Mesendoderm (in vitro differentiated cells): ENCODE measurements around the gene SRGAP2B.
"Not testable (repeated sequence)": the region's sequence is repeated elsewhere in the genome, so short reads cannot be mapped to it uniquely, and the experiment has no call there.

Source experiments
- DNase-seq: peaks from one replicate; pipeline ENCODE4 v3.0.0; 2013
- H2AK5ac ChIP-seq: 2 replicates; pipeline ENCODE4 v1.6.1; 2013; ENCODE audit warnings: low read length, inconsistent platforms
- H2BK120ac ChIP-seq: 2 replicates; pipeline ENCODE4 v1.6.1; 2013; ENCODE audit warnings: low read depth, mild to moderate bottlenecking, low read length, moderate library complexity, mixed read lengths
- H2BK15ac ChIP-seq: replicated peaks from 2 replicates; pipeline ENCODE4 v1.6.1; 2013; ENCODE audit warnings: low read depth, mild to moderate bottlenecking, moderate library complexity
- H2BK5ac ChIP-seq: 2 replicates; pipeline ENCODE4 v1.6.1; 2013; ENCODE audit warnings: low read length, inconsistent platforms
- H3K18ac ChIP-seq: 2 replicates; pipeline ENCODE4 v1.6.1; 2013; ENCODE audit warnings: mild to moderate bottlenecking, low read length, mixed read lengths
- H3K23ac ChIP-seq: one replicate; pipeline ENCODE4 v1.6.1; 2013; ENCODE audit warnings: low read length
- H3K27ac ChIP-seq: 2 replicates; pipeline ENCODE4 v1.5.1; 2013; ENCODE audit warnings: low read depth, mild to moderate bottlenecking, inconsistent platforms, low read length, moderate library complexity
- H3K27me3 ChIP-seq: 2 replicates; pipeline ENCODE4 v1.6.1; 2013; ENCODE audit warnings: low read length, control low read depth, mild to moderate bottlenecking, inconsistent platforms; ENCODE audit not compliant: insufficient read depth, poor library complexity
- H3K36me3 ChIP-seq: 2 replicates; pipeline ENCODE4 v1.6.1; 2013; ENCODE audit warnings: low read length, inconsistent platforms; ENCODE audit not compliant: control insufficient read depth, insufficient read depth
- H3K4ac ChIP-seq: one replicate; pipeline ENCODE4 v1.6.1; 2013; ENCODE audit warnings: low read depth, mild to moderate bottlenecking, low read length, moderate library complexity
- H3K4me1 ChIP-seq: 2 replicates; pipeline ENCODE4 v1.6.1; 2013; ENCODE audit warnings: low read depth, low read length, inconsistent platforms; ENCODE audit not compliant: control insufficient read depth
- H3K4me2 ChIP-seq: 2 replicates; pipeline ENCODE4 v1.6.1; 2013; ENCODE audit warnings: low read length
- H3K4me3 ChIP-seq: 2 replicates; pipeline ENCODE4 v1.5.1; 2013; ENCODE audit warnings: mild to moderate bottlenecking, low read length
- H3K56ac ChIP-seq: one replicate; pipeline ENCODE4 v1.6.1; 2013; ENCODE audit warnings: low read length
- H3K79me1 ChIP-seq: 2 replicates; pipeline ENCODE4 v1.6.1; 2013; ENCODE audit warnings: low read length, inconsistent platforms
- H3K79me2 ChIP-seq: 2 replicates; pipeline ENCODE4 v1.6.1; 2013; ENCODE audit warnings: mild to moderate bottlenecking, low read length; ENCODE audit not compliant: control insufficient read depth, insufficient read depth
- H3K9ac ChIP-seq: 2 replicates; pipeline ENCODE4 v1.6.1; 2013; ENCODE audit warnings: low read length, inconsistent platforms
- H4K5ac ChIP-seq: one replicate; pipeline ENCODE4 v1.6.1; 2013; ENCODE audit warnings: low read length
- H4K8ac ChIP-seq: one replicate; pipeline ENCODE4 v1.6.1; 2013; ENCODE audit warnings: low read depth, mild to moderate bottlenecking, control low read depth, low read length, moderate library complexity
- WGBS: extraction: QIAGEN DNeasy Blood & Tissue Kit; methylation state at CpG from one replicate; pipeline ENCODE4 v1.1.7; 2013; ENCODE audit warnings: low lambda C conversion rate, missing lambda C conversion rate; ENCODE audit not compliant: insufficient coverage; ENCODE audit errors: extremely low coverage; 5-methylcytosine and 5-hydroxymethylcytosine counted together

The SRGAP2B gene

DNA sequence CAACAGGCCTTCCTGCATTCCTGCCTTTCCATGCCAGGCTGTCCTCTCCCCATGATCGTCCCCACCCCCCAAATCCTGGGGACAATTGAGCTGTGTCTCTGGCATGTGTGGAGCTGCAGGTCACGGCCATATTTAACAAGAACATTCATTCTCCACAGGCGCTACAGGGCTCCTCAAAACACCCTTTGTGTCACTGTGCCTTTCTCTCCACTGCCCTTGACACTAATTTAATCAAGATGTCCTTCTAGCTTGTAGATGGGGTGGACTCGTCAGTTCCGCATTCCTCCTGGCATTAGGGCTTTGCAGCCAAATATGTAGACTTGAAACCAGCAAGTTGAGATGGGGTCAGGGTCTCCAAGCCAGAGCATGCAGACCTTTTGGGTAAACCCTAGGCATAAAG lies 163.0 kb downstream of the SRGAP2B start:
- H3K4me2 ChIP-seq, H3K4me1 ChIP-seq, H3K9ac ChIP-seq, H3K23ac ChIP-seq, H3K27me3 ChIP-seq, DNase-seq, H3K79me1 ChIP-seq, H3K79me2 ChIP-seq, H2BK15ac ChIP-seq, H2AK5ac ChIP-seq, H3K4ac ChIP-seq, H3K18ac ChIP-seq, H4K5ac ChIP-seq, H2BK5ac ChIP-seq, H3K4me3 ChIP-seq, H4K8ac ChIP-seq, H3K27ac ChIP-seq, H2BK120ac ChIP-seq, H3K56ac ChIP-seq, H3K36me3 ChIP-seq: not testable (repeated sequence)
- no CpG with 5 or more reads among the region's 5 CpGs for WGBS

DNA sequence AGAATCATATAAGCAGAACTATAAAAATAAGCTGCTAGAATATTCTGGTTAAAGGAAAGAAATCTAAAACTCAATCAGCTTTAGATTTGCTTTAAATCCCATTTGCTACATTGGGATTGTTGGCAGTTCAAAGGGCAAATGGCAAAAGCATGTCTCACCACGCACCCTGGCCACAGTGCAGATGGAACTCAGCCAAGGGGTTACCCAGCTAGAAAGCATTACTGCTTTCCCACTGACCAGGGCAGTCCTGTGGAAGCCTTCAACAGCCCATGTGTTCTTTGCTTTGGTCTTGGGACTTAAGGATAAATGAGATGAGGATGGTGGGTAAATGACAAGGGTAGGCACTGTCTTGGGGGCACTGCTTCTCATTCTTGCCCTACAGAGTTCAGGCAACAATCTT lies 163.6 kb downstream of the SRGAP2B start:
- WGBS: no CpG with 5 or more reads among the region's 1 CpG
- not testable (repeated sequence) for H3K79me1 ChIP-seq, H3K27ac ChIP-seq, H4K8ac ChIP-seq, H3K4ac ChIP-seq, H3K4me3 ChIP-seq, H3K23ac ChIP-seq, H3K4me2 ChIP-seq, H3K18ac ChIP-seq, H3K9ac ChIP-seq, H3K27me3 ChIP-seq, H3K4me1 ChIP-seq, H2BK5ac ChIP-seq, H4K5ac ChIP-seq, H3K56ac ChIP-seq, DNase-seq, H2BK15ac ChIP-seq, H3K36me3 ChIP-seq, H2AK5ac ChIP-seq, H3K79me2 ChIP-seq, H2BK120ac ChIP-seq

- not testable (repeated sequence) for H2BK15ac ChIP-seq, H3K27ac ChIP-seq, H3K4me1 ChIP-seq, H3K18ac ChIP-seq, H3K4me3 ChIP-seq, H4K5ac ChIP-seq, H2BK5ac ChIP-seq, H3K27me3 ChIP-seq, H3K9ac ChIP-seq, H3K23ac ChIP-seq, H2AK5ac ChIP-seq, H3K4ac ChIP-seq, H3K79me2 ChIP-seq, H3K36me3 ChIP-seq, H2BK120ac ChIP-seq, H3K56ac ChIP-seq, H3K4me2 ChIP-seq, H4K8ac ChIP-seq, H3K79me1 ChIP-seq, DNase-seq
- WGBS: no CpG with 5 or more reads among the region's 6 CpGs
Measured at GRCh38 chr1:144930085-144930777, 164.9 kb downstream of the SRGAP2B start.

- no CpG with 5 or more reads among the region's 1 CpG for WGBS
- DNase-seq, H3K9ac ChIP-seq: not testable (repeated sequence)
Measured at GRCh38 chr1:144927292-144927691, 167.8 kb downstream of the SRGAP2B start.

GRCh38 chr1:144923640-144924039 lies 171.5 kb downstream of the SRGAP2B start:
- H3K18ac ChIP-seq, H3K4me3 ChIP-seq, H3K27me3 ChIP-seq, H3K27ac ChIP-seq, H3K56ac ChIP-seq, H3K4ac ChIP-seq, H3K79me1 ChIP-seq, H3K36me3 ChIP-seq, H4K5ac ChIP-seq, H2AK5ac ChIP-seq, H3K9ac ChIP-seq, DNase-seq, H3K23ac ChIP-seq, H3K4me1 ChIP-seq, H2BK15ac ChIP-seq, H2BK5ac ChIP-seq, H2BK120ac ChIP-seq, H4K8ac ChIP-seq, H3K79me2 ChIP-seq, H3K4me2 ChIP-seq: not testable (repeated sequence)
- no CpG with 5 or more reads among the region's 5 CpGs for WGBS

More at GRCh38 chr1:144927292-144927691, 167.8 kb downstream of the SRGAP2B start:
- H3K79me1 ChIP-seq, H3K56ac ChIP-seq, H3K18ac ChIP-seq, H3K79me2 ChIP-seq, H4K5ac ChIP-seq, H2BK5ac ChIP-seq, H3K23ac ChIP-seq, H3K4me2 ChIP-seq, H3K27ac ChIP-seq, H3K4me3 ChIP-seq, H3K27me3 ChIP-seq, H2AK5ac ChIP-seq, H2BK15ac ChIP-seq, H3K4ac ChIP-seq, H2BK120ac ChIP-seq, H4K8ac ChIP-seq, H3K36me3 ChIP-seq, H3K4me1 ChIP-seq: not testable (repeated sequence)

DNA sequence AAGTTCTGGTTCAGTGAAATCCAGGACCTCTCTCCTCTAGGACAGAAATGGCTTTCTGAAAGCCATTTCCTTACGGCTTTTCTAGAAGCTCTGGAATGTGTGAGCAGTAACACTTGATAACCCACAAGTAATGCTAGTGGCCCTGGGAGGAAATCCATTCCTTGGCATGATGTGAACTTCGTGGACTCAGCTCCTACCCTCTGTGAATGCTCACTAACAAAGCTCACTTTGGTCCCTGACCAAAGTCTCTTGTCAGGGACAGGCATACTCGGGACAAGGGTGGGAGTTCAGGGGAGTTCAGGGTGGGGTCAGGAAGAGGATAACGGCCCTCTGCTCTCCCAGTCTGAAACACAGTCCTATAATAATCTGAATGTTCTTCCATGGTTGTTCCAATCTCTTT lies 172.3 kb downstream of the SRGAP2B start:
- WGBS: no CpG with 5 or more reads among the region's 4 CpGs
- H3K79me2 ChIP-seq, H3K18ac ChIP-seq, H3K36me3 ChIP-seq, H3K4me1 ChIP-seq, H2BK5ac ChIP-seq, H4K8ac ChIP-seq, H3K56ac ChIP-seq, H3K27me3 ChIP-seq, H3K9ac ChIP-seq, H3K4ac ChIP-seq, H3K79me1 ChIP-seq, H3K27ac ChIP-seq, H3K4me2 ChIP-seq, H2BK120ac ChIP-seq, H3K23ac ChIP-seq, H2AK5ac ChIP-seq, H4K5ac ChIP-seq, H3K4me3 ChIP-seq, H2BK15ac ChIP-seq: not testable (repeated sequence)
- DNase-seq: peak; percentile 39
